Endodermal cell (in vitro differentiated cells): ENCODE measurements around the gene CAMTA1. TPM values are rescaled to one million over a fixed set of nuclear protein-coding genes. Genes with fewer than 3 reads are reported as not detected.

ENCODE experiments used
- DNase-seq: peaks from one replicate; pipeline ENCODE4 v3.0.0-alpha.2; 2017
- H3K27ac ChIP-seq: 2 replicates; pipeline ENCODE4 v1.5.1; 2013; ENCODE audit warnings: mild to moderate bottlenecking, low read depth, low read length, moderate library complexity
- H3K27me3 ChIP-seq: 2 replicates; pipeline ENCODE4 v1.6.1; 2013; ENCODE audit warnings: mild to moderate bottlenecking, low read length, moderate library complexity; ENCODE audit not compliant: insufficient read depth, control insufficient read depth, poor library complexity, severe bottlenecking
- H3K36me3 ChIP-seq: 2 replicates; pipeline ENCODE4 v1.7.0; 2013; ENCODE audit warnings: mild to moderate bottlenecking, low read length, moderate library complexity; ENCODE audit not compliant: control insufficient read depth, insufficient read depth
- H3K4me1 ChIP-seq: one replicate; pipeline ENCODE4 v1.7.0; 2013; ENCODE audit warnings: low read length; ENCODE audit not compliant: control insufficient read depth, insufficient read depth
- H3K4me3 ChIP-seq: 2 replicates; pipeline ENCODE4 v1.5.1; 2013; ENCODE audit warnings: mild to moderate bottlenecking, low read length, moderate library complexity
- H3K9ac ChIP-seq: 2 replicates; pipeline ENCODE4 v1.6.1; 2013; ENCODE audit warnings: mild to moderate bottlenecking, low read length, moderate library complexity; ENCODE audit not compliant: poor library complexity, severe bottlenecking; ENCODE audit errors: extremely low read depth
- H3K9me3 ChIP-seq: 2 replicates; pipeline ENCODE4 v1.6.1; 2013; ENCODE audit warnings: mild to moderate bottlenecking, low read length, moderate library complexity; ENCODE audit not compliant: control insufficient read depth
- H3K27ac Mint-ChIP-seq: 2 replicates; pipeline ENCODE4 v1.8.0; 2020; ENCODE audit warnings: mixed read lengths
- H3K27me3 Mint-ChIP-seq: 2 replicates; pipeline ENCODE4 v1.8.0; 2021; ENCODE audit warnings: mild to moderate bottlenecking, mixed read lengths; ENCODE audit not compliant: insufficient read depth
- H3K36me3 Mint-ChIP-seq: 2 replicates; pipeline ENCODE4 v1.8.0; 2020; ENCODE audit warnings: low read depth, mixed read lengths
- H3K4me1 Mint-ChIP-seq: 2 replicates; pipeline ENCODE4 v1.8.0; 2020; ENCODE audit warnings: mixed read lengths
- H3K4me3 Mint-ChIP-seq: 2 replicates; pipeline ENCODE4 v1.8.0; 2020; ENCODE audit warnings: mild to moderate bottlenecking, moderate library complexity, mixed read lengths
- H3K9me3 Mint-ChIP-seq: 2 replicates; pipeline ENCODE4 v1.8.0; 2020; ENCODE audit warnings: mild to moderate bottlenecking, mixed read lengths
- WGBS, 2 experiments: methylation state at CpG; one replicate each; pipeline versions ENCODE4 v1.1.5 to v1.1.7; 2013; ENCODE audit warnings: missing lambda C conversion rate in 2 of 2, mixed read lengths in 1 of 2; ENCODE audit not compliant: insufficient coverage in 1 of 2, insufficient read length in 1 of 2; 5-methylcytosine and 5-hydroxymethylcytosine counted together
- total RNA-seq, 2 donors: library from RNA; stranded (reverse); fragmentation: NEBNext Ultra II Directional in 1 of 2; extraction: Animal tissue kit (Norgen Biotek cat#: 25700) in 1 of 2; gene quantifications; 2 replicates in 1 of 2; 3 replicates in 1 of 2; pipeline ENCODE4 v1.2.1, GENCODE V29; 2021
- TF ChIP-seq, protein P1 (sequence below): fragments of 200-600 bp; sonication (generic); conservative IDR thresholded peaks from 2 replicates; pipeline ENCODE4 v1.5.0; 2021; ENCODE audit warnings: antibody characterized with exemption, mild to moderate bottlenecking

The CAMTA1 gene
- total RNA-seq, 2 donors from 2014 or later: 123 to 137 TPM

DNA sequence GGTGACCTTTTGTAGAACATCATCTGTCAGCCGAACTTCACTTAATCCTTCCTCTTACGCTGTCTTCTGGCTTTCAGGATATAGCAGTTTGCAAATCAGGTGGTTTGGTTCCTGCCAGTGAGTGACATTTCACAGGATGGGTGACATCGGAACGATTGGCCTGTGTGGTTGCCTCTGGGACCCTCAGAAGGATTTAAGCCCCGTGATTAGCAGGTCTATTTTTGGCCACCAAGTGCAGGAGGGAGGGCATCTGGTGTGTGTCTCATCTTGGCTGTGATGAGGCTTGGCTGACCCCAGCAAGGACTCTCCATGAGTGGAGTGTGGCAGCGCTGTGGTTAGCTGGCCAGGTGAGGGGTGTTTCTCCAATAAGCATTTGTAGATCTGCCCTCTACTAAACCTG, 578.2 kb downstream of the CAMTA1 start:
- Mint-ChIP-seq H3K4me3 (no peak overlapping the region), H3K9me3 (peaks cover 1% of the 10 kb centered on the region), H3K27me3 (peaks cover 3% of the 10 kb centered on the region), H3K36me3 (no peaks in the 10 kb centered on the region), H3K4me1 (no peaks in the 10 kb centered on the region), H3K27ac (no peak overlapping the region)
- H3K4me3 ChIP-seq: no peak overlapping the region
- H3K4me1 ChIP-seq: no peaks in the 10 kb centered on the region
- no peaks in the 10 kb centered on the region for H3K36me3 ChIP-seq
- no peaks in the 10 kb centered on the region for H3K27me3 ChIP-seq
- no peak overlapping the region for H3K27ac ChIP-seq
- no peaks in the 10 kb centered on the region for H3K9me3 ChIP-seq
- WGBS, 2 experiments: 89 to 92% methylated on average over 5 to 6 of the region's 6 CpGs
- TF ChIP-seq, protein P1, sequence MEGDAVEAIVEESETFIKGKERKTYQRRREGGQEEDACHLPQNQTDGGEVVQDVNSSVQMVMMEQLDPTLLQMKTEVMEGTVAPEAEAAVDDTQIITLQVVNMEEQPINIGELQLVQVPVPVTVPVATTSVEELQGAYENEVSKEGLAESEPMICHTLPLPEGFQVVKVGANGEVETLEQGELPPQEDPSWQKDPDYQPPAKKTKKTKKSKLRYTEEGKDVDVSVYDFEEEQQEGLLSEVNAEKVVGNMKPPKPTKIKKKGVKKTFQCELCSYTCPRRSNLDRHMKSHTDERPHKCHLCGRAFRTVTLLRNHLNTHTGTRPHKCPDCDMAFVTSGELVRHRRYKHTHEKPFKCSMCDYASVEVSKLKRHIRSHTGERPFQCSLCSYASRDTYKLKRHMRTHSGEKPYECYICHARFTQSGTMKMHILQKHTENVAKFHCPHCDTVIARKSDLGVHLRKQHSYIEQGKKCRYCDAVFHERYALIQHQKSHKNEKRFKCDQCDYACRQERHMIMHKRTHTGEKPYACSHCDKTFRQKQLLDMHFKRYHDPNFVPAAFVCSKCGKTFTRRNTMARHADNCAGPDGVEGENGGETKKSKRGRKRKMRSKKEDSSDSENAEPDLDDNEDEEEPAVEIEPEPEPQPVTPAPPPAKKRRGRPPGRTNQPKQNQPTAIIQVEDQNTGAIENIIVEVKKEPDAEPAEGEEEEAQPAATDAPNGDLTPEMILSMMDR: no peak
- no peak overlapping the region for H3K9ac ChIP-seq
- no peak for DNase-seq

DNA sequence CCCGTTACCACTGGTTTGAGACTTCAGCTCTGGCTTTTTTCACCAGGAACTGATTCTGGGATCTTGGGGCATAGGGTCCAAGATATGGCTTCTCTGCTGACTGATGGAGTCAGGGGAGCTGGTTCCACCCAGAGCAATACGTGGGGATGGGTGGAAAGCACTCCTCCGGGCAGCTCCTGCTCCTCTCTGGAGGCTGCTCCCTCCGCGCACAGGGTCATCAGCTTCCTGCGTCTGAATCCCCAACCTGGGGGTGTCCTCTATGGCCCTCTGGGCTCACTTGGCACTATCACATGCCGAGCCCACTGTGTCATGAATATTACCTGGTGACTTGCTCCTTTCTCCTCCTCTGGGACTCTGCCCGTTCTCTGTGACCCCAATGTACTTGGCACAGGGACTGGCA, 580.5 kb downstream of the CAMTA1 start:
- no peak overlapping the region for H3K4me3 ChIP-seq
- H3K27me3 Mint-ChIP-seq: no peaks in the 10 kb centered on the region
- no peak overlapping the region for H3K27ac Mint-ChIP-seq
- H3K4me3 Mint-ChIP-seq: no peak overlapping the region
- H3K9ac ChIP-seq: no peak overlapping the region
- TF ChIP-seq, protein P1: no peak
- H3K4me1 ChIP-seq: no peaks in the 10 kb centered on the region
- H3K9me3 ChIP-seq: no peaks in the 10 kb centered on the region
- H3K27ac ChIP-seq: no peak overlapping the region
- no peaks in the 10 kb centered on the region for H3K36me3 ChIP-seq
- H3K36me3 Mint-ChIP-seq: no peaks in the 10 kb centered on the region
- H3K27me3 ChIP-seq: no peaks in the 10 kb centered on the region
- WGBS, 2 experiments: 83 to 85% methylated on average over 7 to 8 of the region's 8 CpGs
- no peak for DNase-seq
- H3K4me1 Mint-ChIP-seq: no peaks in the 10 kb centered on the region
- H3K9me3 Mint-ChIP-seq: peaks cover 1% of the 10 kb centered on the region

DNA sequence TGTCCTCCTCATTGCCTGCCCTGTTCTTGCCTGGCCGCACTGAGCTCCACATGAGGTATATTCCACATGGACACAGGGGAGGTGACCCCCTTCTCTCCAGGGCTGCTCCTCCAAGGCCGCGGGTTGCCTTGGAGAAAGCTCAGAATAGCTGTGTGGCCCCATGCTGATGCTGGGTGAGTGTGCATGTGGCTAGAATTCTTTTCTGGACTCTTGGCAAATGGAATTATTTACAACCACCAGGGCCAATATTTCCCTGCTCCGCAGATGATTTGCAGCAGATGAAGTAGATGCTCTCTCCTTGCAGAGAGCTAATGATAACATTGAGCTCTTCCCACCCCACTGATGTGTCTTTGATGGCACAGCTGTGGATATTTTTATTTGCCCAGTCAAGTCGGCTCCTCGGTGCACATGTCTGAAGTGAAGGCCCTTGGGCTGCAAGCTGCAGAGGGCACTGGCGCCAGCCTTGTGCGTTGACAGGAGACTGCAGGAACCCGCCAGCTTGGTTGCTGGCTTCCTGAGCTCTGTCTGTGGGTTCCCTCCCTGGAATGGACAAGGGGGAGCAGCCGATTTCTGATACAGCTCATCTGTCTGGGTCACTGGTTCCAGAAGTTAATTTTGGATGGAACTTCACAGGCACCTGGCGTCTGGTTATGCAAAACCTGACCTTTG, 581.2 kb downstream of the CAMTA1 start:
- no peak for DNase-seq
- no peaks in the 10 kb centered on the region for H3K27me3 ChIP-seq
- H3K27ac ChIP-seq: peak overlapping the region; percentile 49
- H3K27me3 Mint-ChIP-seq: no peaks in the 10 kb centered on the region
- H3K36me3 Mint-ChIP-seq: no peaks in the 10 kb centered on the region
- H3K4me3 Mint-ChIP-seq: no peak overlapping the region
- no peaks in the 10 kb centered on the region for H3K36me3 ChIP-seq
- peaks cover 1% of the 10 kb centered on the region for H3K9me3 Mint-ChIP-seq
- TF ChIP-seq, protein P1: no peak
- no peak overlapping the region for H3K4me3 ChIP-seq
- no peaks in the 10 kb centered on the region for H3K4me1 ChIP-seq
- H3K4me1 Mint-ChIP-seq: no peaks in the 10 kb centered on the region
- H3K9me3 ChIP-seq: no peaks in the 10 kb centered on the region
- H3K9ac ChIP-seq: no peak overlapping the region
- H3K27ac Mint-ChIP-seq: no peak overlapping the region
- WGBS, 2 experiments: 79 to 91% methylated on average over 11 of the region's 11 CpGs
